OCI-LY1 (cell line): ENCODE results near the gene FGGY.

Source experiments
- H2AFZ ChIP-seq: fragments of 200-600 bp; sonication (generic), shearing (Covaris generic); 2 replicates; pipeline ENCODE4 v1.6.0; 2014; ENCODE audit warnings: antibody characterized with exemption, mild to moderate bottlenecking, low read length
- H3F3A ChIP-seq: fragments of 200-600 bp; sonication (generic), shearing (Covaris generic); 2 replicates; pipeline ENCODE4 v1.6.0; 2014; ENCODE audit warnings: mild to moderate bottlenecking, antibody characterized with exemption, low read length, moderate library complexity; ENCODE audit not compliant: insufficient read depth
- H3K27ac ChIP-seq: fragments of 200-600 bp; sonication (generic); 2 replicates; pipeline ENCODE4 v1.5.1; 2014; ENCODE audit warnings: low read length, mixed run types, mild to moderate bottlenecking, low read depth; ENCODE audit not compliant: poor library complexity, severe bottlenecking
- H3K27me3 ChIP-seq: fragments of 200-600 bp; sonication (generic); 2 replicates; pipeline ENCODE4 v1.6.0; 2014; ENCODE audit warnings: antibody characterized with exemption, mild to moderate bottlenecking, low read length, moderate library complexity; ENCODE audit not compliant: insufficient read depth
- H3K36me3 ChIP-seq: fragments of 200-600 bp; sonication (generic); 2 replicates; pipeline ENCODE4 v1.6.1; 2014; ENCODE audit warnings: mild to moderate bottlenecking, antibody characterized with exemption, low read length, moderate library complexity, mixed read lengths; ENCODE audit not compliant: insufficient read depth
- H3K4me1 ChIP-seq: fragments of 200-600 bp; sonication (generic); 2 replicates; pipeline ENCODE4 v1.5.1; 2014; ENCODE audit warnings: mild to moderate bottlenecking, low read length, moderate library complexity; ENCODE audit not compliant: insufficient read depth, severe bottlenecking
- H3K4me2 ChIP-seq: fragments of 200-600 bp; sonication (generic), shearing (Covaris generic); 2 replicates; pipeline ENCODE4 v1.6.1; 2014; ENCODE audit warnings: low read length
- H3K4me3 ChIP-seq: fragments of 200-600 bp; sonication (generic); 2 replicates; pipeline ENCODE4 v1.5.1; 2014; ENCODE audit warnings: low read length, low read depth, mild to moderate bottlenecking, mixed read lengths; ENCODE audit not compliant: poor library complexity, severe bottlenecking
- H3K79me2 ChIP-seq: fragments of 200-600 bp; shearing (Covaris generic); 2 replicates; pipeline ENCODE4 v1.6.1; 2016; ENCODE audit warnings: mixed run types, low read length, mixed read lengths; ENCODE audit not compliant: insufficient read depth
- H3K9ac ChIP-seq: fragments of 200-600 bp; sonication (generic), shearing (Covaris generic); 2 replicates; pipeline ENCODE4 v1.6.1; 2014; ENCODE audit warnings: mild to moderate bottlenecking, low read length, mixed read lengths
- H3K9me2 ChIP-seq: fragments of 200-600 bp; sonication (generic), shearing (Covaris generic); 2 replicates; pipeline ENCODE4 v1.6.1; 2014; ENCODE audit warnings: low read depth, mild to moderate bottlenecking, low read length, mixed read lengths
- H3K9me3 ChIP-seq: fragments of 200-600 bp; shearing (Covaris generic); 2 replicates; pipeline ENCODE4 v1.6.1; 2014; ENCODE audit warnings: low read length, mixed read lengths
- H4K20me1 ChIP-seq: fragments of 200-600 bp; sonication (generic), shearing (Covaris generic); 2 replicates; pipeline ENCODE4 v1.6.0; 2016; ENCODE audit warnings: mild to moderate bottlenecking, low read length; ENCODE audit not compliant: insufficient read depth
- CTCF ChIP-seq: fragments of 200-600 bp; sonication (generic), shearing (Covaris generic); IDR thresholded peaks from 2 replicates; pipeline ENCODE4 v1.5.1; 2017; ENCODE audit warnings: mild to moderate bottlenecking, antibody characterized with exemption, low read length, moderate library complexity, mixed read lengths
- EZH2 ChIP-seq: fragments of 200-600 bp; sonication (generic), shearing (Covaris generic); IDR thresholded peaks from 2 replicates; pipeline ENCODE4 v1.8.0; 2017; ENCODE audit warnings: borderline replicate concordance, mixed run types, mild to moderate bottlenecking, antibody characterized with exemption, low read length, moderate library complexity, mixed read lengths

FGGY gene

GRCh38 chr1:59419361-59420140 lies 122.7 kb downstream of the FGGY start:
- Histone ChIP-seq H3K9me3 (no peaks in the 10 kb centered on the region), H3K79me2 (no peaks in the 10 kb centered on the region), H3K36me3 (no peaks in the 10 kb centered on the region)

GRCh38 chr1:59421232-59421920 lies 124.5 kb downstream of the FGGY start:
- Histone ChIP-seq H3K27me3 (no peaks in the 10 kb centered on the region), H4K20me1 (no peaks in the 10 kb centered on the region), H3K9me3 (no peaks in the 10 kb centered on the region), H3K4me1 (no peaks in the 10 kb centered on the region), H3K4me3 (no peak overlapping the region), H3K4me2 (no peak overlapping the region), H3K36me3 (no peaks in the 10 kb centered on the region), H2AFZ (no peak overlapping the region), H3F3A (no peaks in the 10 kb centered on the region), H3K79me2 (no peaks in the 10 kb centered on the region), H3K27ac (no peak overlapping the region), H3K9me2 (no peaks in the 10 kb centered on the region), H3K9ac (no peak overlapping the region)
- TF ChIP-seq CTCF, result no peak
- no peak for TF ChIP-seq EZH2

More at GRCh38 chr1:59419361-59420140, 122.7 kb downstream of the FGGY start:
- Histone ChIP-seq H3K27ac (no peak overlapping the region), H2AFZ (no peak overlapping the region), H3K4me2 (no peak overlapping the region), H4K20me1 (no peaks in the 10 kb centered on the region), H3K27me3 (no peaks in the 10 kb centered on the region), H3K9me2 (no peaks in the 10 kb centered on the region), H3F3A (no peaks in the 10 kb centered on the region), H3K4me3 (no peak overlapping the region), H3K9ac (no peak overlapping the region), H3K4me1 (no peaks in the 10 kb centered on the region)
- TF ChIP-seq CTCF (no peak), EZH2 (no peak)

- Histone ChIP-seq H3K79me2 (no peaks in the 10 kb centered on the region), H4K20me1 (no peaks in the 10 kb centered on the region), H3K27ac (no peak overlapping the region), H3K36me3 (no peaks in the 10 kb centered on the region), H2AFZ (no peak overlapping the region), H3K9me2 (no peaks in the 10 kb centered on the region), H3K4me1 (no peaks in the 10 kb centered on the region), H3K9me3 (no peaks in the 10 kb centered on the region), H3K4me2 (no peak overlapping the region), H3K9ac (no peak overlapping the region), H3F3A (no peaks in the 10 kb centered on the region), H3K27me3 (no peaks in the 10 kb centered on the region), H3K4me3 (no peak overlapping the region)
- TF ChIP-seq CTCF (no peak), EZH2 (no peak)
Measured at GRCh38 chr1:59422921-59423575, 126.2 kb downstream of the FGGY start.
